Neural cell (in vitro differentiated cells): ENCODE results near the gene RETREG1.

Source experiments
- TAF1 ChIP-seq: IDR thresholded peaks from 2 replicates; pipeline ENCODE4 v1.6.1; 2012; ENCODE audit warnings: low read depth
- TF ChIP-seq, protein P1 (sequence below): IDR thresholded peaks from 2 replicates; pipeline ENCODE4 v1.6.1; 2012; ENCODE audit warnings: borderline replicate concordance

DNA sequence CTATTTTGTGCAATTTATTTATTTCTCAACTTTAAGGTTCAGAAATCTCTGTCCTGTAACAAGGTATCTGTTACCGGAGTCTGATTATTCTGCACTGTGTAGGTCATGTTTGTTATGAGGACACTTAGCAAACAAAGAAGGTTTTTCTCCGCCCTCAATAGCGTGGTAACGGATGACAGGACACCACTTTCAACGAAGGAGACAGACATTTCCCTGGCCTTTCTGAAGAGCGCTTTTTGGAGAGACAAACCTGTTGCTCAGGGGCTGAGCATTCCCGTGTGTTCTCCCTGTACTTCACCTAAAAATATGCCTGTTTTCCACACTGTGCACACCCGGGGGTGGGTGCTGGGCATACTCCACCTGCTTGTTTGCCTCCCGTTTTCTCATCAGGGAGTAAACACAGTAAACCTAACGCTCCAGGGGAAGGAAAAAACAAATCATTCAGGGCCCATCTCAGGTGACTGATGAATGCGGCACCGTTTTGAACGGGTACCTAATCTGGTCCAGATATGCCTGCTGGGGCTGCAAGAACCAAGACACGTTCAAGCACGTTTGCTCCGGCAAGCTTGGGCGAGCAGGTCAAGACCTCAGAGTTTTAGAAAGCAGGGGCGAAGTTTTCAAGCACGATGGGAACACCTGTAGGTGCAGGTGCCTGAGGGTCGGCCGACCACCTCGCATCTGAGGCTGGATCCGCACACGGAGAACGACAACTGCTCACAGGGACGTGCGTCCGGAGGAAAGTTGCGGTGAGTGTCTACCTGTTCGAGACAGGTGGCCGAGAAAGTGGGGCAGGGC is 859 bp downstream of the RETREG1 start:
- TF ChIP-seq TAF1: no peak
- TF ChIP-seq, protein P1, sequence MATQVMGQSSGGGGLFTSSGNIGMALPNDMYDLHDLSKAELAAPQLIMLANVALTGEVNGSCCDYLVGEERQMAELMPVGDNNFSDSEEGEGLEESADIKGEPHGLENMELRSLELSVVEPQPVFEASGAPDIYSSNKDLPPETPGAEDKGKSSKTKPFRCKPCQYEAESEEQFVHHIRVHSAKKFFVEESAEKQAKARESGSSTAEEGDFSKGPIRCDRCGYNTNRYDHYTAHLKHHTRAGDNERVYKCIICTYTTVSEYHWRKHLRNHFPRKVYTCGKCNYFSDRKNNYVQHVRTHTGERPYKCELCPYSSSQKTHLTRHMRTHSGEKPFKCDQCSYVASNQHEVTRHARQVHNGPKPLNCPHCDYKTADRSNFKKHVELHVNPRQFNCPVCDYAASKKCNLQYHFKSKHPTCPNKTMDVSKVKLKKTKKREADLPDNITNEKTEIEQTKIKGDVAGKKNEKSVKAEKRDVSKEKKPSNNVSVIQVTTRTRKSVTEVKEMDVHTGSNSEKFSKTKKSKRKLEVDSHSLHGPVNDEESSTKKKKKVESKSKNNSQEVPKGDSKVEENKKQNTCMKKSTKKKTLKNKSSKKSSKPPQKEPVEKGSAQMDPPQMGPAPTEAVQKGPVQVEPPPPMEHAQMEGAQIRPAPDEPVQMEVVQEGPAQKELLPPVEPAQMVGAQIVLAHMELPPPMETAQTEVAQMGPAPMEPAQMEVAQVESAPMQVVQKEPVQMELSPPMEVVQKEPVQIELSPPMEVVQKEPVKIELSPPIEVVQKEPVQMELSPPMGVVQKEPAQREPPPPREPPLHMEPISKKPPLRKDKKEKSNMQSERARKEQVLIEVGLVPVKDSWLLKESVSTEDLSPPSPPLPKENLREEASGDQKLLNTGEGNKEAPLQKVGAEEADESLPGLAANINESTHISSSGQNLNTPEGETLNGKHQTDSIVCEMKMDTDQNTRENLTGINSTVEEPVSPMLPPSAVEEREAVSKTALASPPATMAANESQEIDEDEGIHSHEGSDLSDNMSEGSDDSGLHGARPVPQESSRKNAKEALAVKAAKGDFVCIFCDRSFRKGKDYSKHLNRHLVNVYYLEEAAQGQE: no peak
